Measurements from ENCODE around the gene FTSJ3. TPM values are rescaled to one million over a fixed set of nuclear protein-coding genes. Genes with fewer than 3 reads are reported as not detected.

Gene FTSJ3
- total and polyA plus RNA-seq, 4 donors, result 10.5 to 31.1 (median 19.2) TPM

DNA sequence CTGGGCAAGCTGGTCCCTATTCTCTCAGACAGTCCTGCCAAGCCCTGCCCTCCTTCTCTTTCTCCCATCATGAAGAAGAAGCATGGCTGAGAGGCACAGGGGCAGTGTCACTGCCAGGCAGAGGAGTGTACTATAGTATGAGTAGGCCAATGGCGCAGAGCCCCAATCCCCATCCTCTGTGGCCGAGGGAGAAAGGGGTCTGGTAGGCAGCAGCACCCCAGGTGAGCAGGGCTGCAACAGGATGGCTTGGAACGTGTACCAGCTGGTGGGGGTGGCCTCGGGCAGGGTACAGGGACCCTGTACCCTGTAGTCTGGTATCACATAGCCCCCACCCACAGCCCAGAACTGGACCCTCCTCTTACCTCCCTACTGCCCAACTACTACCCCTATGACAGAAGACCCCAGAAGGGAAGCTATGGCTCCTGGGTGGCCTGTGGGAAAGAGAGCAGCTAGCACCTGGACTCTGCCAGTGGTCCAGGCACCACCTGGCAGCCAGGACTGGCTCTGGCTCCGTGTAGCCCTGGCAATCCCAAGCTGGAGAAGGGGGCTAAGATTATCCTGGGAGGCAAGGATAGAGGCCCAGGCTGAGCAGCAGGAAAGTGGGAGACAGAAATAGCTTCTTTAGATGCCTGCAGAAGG, 10.6 kb upstream of the FTSJ3 start:
- 74% methylated on average over 5 of the region's 5 CpGs for WGBS
- TF ChIP-seq HNF4A (conservative IDR thresholded peaks at IDR 0.05), result no peak
- TF ChIP-seq, protein P1, sequence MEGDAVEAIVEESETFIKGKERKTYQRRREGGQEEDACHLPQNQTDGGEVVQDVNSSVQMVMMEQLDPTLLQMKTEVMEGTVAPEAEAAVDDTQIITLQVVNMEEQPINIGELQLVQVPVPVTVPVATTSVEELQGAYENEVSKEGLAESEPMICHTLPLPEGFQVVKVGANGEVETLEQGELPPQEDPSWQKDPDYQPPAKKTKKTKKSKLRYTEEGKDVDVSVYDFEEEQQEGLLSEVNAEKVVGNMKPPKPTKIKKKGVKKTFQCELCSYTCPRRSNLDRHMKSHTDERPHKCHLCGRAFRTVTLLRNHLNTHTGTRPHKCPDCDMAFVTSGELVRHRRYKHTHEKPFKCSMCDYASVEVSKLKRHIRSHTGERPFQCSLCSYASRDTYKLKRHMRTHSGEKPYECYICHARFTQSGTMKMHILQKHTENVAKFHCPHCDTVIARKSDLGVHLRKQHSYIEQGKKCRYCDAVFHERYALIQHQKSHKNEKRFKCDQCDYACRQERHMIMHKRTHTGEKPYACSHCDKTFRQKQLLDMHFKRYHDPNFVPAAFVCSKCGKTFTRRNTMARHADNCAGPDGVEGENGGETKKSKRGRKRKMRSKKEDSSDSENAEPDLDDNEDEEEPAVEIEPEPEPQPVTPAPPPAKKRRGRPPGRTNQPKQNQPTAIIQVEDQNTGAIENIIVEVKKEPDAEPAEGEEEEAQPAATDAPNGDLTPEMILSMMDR (IDR thresholded peaks at IDR 0.05; ENCODE audit: low read depth, low read length, missing input control), result no peak
- TF ChIP-seq, protein P2, sequence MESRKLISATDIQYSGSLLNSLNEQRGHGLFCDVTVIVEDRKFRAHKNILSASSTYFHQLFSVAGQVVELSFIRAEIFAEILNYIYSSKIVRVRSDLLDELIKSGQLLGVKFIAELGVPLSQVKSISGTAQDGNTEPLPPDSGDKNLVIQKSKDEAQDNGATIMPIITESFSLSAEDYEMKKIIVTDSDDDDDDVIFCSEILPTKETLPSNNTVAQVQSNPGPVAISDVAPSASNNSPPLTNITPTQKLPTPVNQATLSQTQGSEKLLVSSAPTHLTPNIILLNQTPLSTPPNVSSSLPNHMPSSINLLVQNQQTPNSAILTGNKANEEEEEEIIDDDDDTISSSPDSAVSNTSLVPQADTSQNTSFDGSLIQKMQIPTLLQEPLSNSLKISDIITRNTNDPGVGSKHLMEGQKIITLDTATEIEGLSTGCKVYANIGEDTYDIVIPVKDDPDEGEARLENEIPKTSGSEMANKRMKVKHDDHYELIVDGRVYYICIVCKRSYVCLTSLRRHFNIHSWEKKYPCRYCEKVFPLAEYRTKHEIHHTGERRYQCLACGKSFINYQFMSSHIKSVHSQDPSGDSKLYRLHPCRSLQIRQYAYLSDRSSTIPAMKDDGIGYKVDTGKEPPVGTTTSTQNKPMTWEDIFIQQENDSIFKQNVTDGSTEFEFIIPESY (IDR thresholded peaks at IDR 0.05), result no peak
- TF ChIP-seq NR2F2 (IDR thresholded peaks at IDR 0.05), result no peak
- no peak for TF ChIP-seq RXRA (IDR thresholded peaks at IDR 0.05)
- TF ChIP-seq GABPA (IDR thresholded peaks at IDR 0.05 in 1 of 2, conservative IDR thresholded peaks at IDR 0.05 in 1 of 2), result no peak
- no peak for TF ChIP-seq FOXA2 (IDR thresholded peaks at IDR 0.05)
- TF ChIP-seq RAD21 (IDR thresholded peaks at IDR 0.05), result no peak
- no peak for TF ChIP-seq YY1 (IDR thresholded peaks at IDR 0.05)
- TF ChIP-seq MAX (IDR thresholded peaks at IDR 0.05), result no peak
- TF ChIP-seq HNF4G (IDR thresholded peaks at IDR 0.05), result no peak
- no peak for TF ChIP-seq SP1 (IDR thresholded peaks at IDR 0.05)
- Histone ChIP-seq H3K36me3 (ENCODE audit: control insufficient read depth in 4 of 4, insufficient read depth in 3 of 4, low read depth in 1 of 4, low read length in 3 of 4) (peaks cover 10 to 30% (median 24%) of the 10 kb centered on the region in 4 donors), H3K4me1 (ENCODE audit: control insufficient read depth in 4 of 4, insufficient read depth in 4 of 4, low read length in 3 of 4) (peaks cover 26 to 48% (median 40%) of the 10 kb centered on the region in 4 donors), H3K27ac (ENCODE audit: low read depth in 1 of 2, low read length in 2 of 2) (peak overlapping the region; percentile 48 to 58), H3K27me3 (ENCODE audit: control insufficient read depth in 4 of 4, insufficient read depth in 4 of 4, low read length in 3 of 4) (no peaks in the 10 kb centered on the region), H3K9me3 (ENCODE audit: control insufficient read depth in 4 of 4, low read length in 3 of 4) (no peaks in the 10 kb centered on the region), H3K4me3 (ENCODE audit: low read depth in 1 of 3, low read length in 3 of 3) (no peak overlapping the region), H3K9ac (ENCODE audit: low read depth in 1 of 2, low read length in 2 of 2) (peak overlapping the region in 1 of 2 donors; percentile 25)
- DNase-seq (ENCODE audit: low spot score), result no peak

DNA sequence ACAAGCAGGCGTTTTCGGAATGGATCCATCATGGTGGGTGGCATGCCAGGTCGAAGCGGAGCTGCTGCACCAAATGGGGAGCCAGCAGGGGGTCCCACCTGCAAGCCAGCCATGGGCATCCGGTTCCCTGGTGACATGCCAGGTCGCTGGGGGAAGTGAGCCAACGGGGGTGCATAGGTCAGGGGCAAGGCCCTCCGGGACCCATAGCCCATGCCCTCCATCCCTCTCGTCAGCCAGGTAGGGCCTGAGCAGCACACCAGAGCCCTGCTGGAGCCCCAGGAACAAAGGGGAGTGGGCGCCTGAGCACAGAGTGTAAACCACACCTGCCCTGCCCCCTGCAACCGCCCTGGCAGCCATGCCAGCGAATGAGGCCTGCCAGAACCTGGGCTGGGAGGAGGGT, 10.0 kb upstream of the FTSJ3 start:
- no peaks in the 10 kb centered on the region for H3K9me3 ChIP-seq (ENCODE audit: control insufficient read depth in 4 of 4, low read length in 3 of 4)
- 87% methylated on average over 12 of the region's 12 CpGs for WGBS
- peaks cover 26 to 48% (median 40%) of the 10 kb centered on the region in 4 donors for H3K4me1 ChIP-seq (ENCODE audit: control insufficient read depth in 4 of 4, insufficient read depth in 4 of 4, low read length in 3 of 4)
- H3K27ac ChIP-seq (ENCODE audit: low read depth in 1 of 2, low read length in 2 of 2), result no peak overlapping the region
- no peak for TF ChIP-seq TAF1 (conservative IDR thresholded peaks at IDR 0.05)
- TF ChIP-seq, protein P1 (IDR thresholded peaks at IDR 0.05; ENCODE audit: low read depth, low read length, missing input control), result no peak
- TF ChIP-seq EGR1 (IDR thresholded peaks at IDR 0.05; ENCODE audit: low read depth in 2 of 2), result no peak
- no peak for TF ChIP-seq JUND (IDR thresholded peaks at IDR 0.05)
- TF ChIP-seq RXRA (IDR thresholded peaks at IDR 0.05), result no peak
- no peak for TF ChIP-seq SP1 (IDR thresholded peaks at IDR 0.05)
- TF ChIP-seq, protein P2 (IDR thresholded peaks at IDR 0.05), result no peak
- no peak for TF ChIP-seq GABPA (IDR thresholded peaks at IDR 0.05 in 1 of 2, conservative IDR thresholded peaks at IDR 0.05 in 1 of 2)
- TF ChIP-seq FOXA2 (IDR thresholded peaks at IDR 0.05), result no peak
- no peak for TF ChIP-seq HNF4A (conservative IDR thresholded peaks at IDR 0.05)
- no peak for TF ChIP-seq FOXA1 (IDR thresholded peaks at IDR 0.05)
- TF ChIP-seq YY1 (IDR thresholded peaks at IDR 0.05), result no peak
- TF ChIP-seq, protein P3, sequence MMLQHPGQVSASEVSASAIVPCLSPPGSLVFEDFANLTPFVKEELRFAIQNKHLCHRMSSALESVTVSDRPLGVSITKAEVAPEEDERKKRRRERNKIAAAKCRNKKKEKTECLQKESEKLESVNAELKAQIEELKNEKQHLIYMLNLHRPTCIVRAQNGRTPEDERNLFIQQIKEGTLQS (IDR thresholded peaks at IDR 0.05), result no peak
- no peak for TF ChIP-seq NR2F2 (IDR thresholded peaks at IDR 0.05)
- H3K9ac ChIP-seq (ENCODE audit: low read depth in 1 of 2, low read length in 2 of 2), result no peak overlapping the region
- no peaks in the 10 kb centered on the region for H3K27me3 ChIP-seq (ENCODE audit: control insufficient read depth in 4 of 4, insufficient read depth in 4 of 4, low read length in 3 of 4)
- no peak for DNase-seq (ENCODE audit: low spot score)
- H3K36me3 ChIP-seq (ENCODE audit: control insufficient read depth in 4 of 4, insufficient read depth in 3 of 4, low read depth in 1 of 4, low read length in 3 of 4), result peaks cover 15 to 36% (median 30%) of the 10 kb centered on the region in 4 donors
- H3K4me3 ChIP-seq (ENCODE audit: low read depth in 1 of 3, low read length in 3 of 3), result no peak overlapping the region
